ENCODE results near the gene PPHLN1. TPM values are rescaled to one million over a fixed set of nuclear protein-coding genes. Genes with fewer than 3 reads are reported as not detected.

The PPHLN1 gene
- total and polyA plus RNA-seq, 2 of the 8 experiments (the other 6 are each of a cell fraction or from before 2014, with no cell fraction given), result 34.3 to 71.6 TPM

DNA sequence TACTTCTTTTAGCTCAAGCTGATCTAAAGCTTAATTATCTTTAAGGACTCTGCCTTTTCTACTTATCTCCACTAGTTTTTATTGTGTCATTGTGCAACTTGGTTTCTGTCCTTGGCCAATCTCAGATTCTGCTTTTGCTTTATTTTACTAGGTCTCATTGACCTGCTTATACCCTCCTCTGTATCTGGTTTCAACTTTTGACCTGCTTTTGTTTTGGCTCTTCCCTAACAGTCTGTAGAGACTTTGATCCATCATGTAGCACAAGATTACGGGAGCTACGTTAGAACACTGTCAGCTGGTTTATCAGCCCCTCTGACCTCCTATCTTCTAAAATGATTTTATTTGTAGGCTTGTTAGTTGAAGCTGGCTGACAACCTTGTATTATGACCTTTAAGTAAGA lies 43.7 kb upstream of the PPHLN1 start:
- no peaks in the 10 kb centered on the region for H3K27me3 ChIP-seq (replicated peaks in 1 of 4; ENCODE audit: control insufficient read depth in 3 of 4, extremely low read depth in 1 of 4, insufficient read depth in 3 of 4, low read length in 3 of 4)
- ChIA-PET CTCF (ENCODE audit: partially characterized antibody) (interaction anchor here (0.9 kb wide), 2 partner anchors 9 to 25 kb away, joined by 3 read pairs; no protein-coding TSS in a partner anchor), POLR2A (ENCODE audit: partially characterized antibody) (no interaction called here)
- no peak overlapping the region for H3K56ac ChIP-seq (replicated peaks; ENCODE audit: insufficient read length, low read depth, low read length)
- H4K8ac ChIP-seq (ENCODE audit: extremely low read depth, insufficient read depth, low read length), result no peak overlapping the region
- no peak overlapping the region for H3K4ac ChIP-seq (replicated peaks; ENCODE audit: insufficient read length, low read depth, low read length)
- WGBS, 2 experiments (ENCODE audit: extremely low coverage in 1 of 2, insufficient coverage in 1 of 2, insufficient read length in 1 of 2, insufficient replicate concordance in 2 of 2, low coverage in 1 of 2, low lambda C conversion rate in 2 of 2, missing lambda C conversion rate in 1 of 2), result 95% methylated on average over 2 of the region's 2 CpGs; no CpG with 5 or more reads in 1 of the 2 experiments
- no peaks in the 10 kb centered on the region for H3K9me3 ChIP-seq (ENCODE audit: insufficient read depth in 2 of 2, low read depth in 1 of 2, low read length in 1 of 2)
- H2BK120ac ChIP-seq (replicated peaks; ENCODE audit: low read depth, low read length), result no peak overlapping the region
- no peak overlapping the region for H3K23ac ChIP-seq (ENCODE audit: insufficient read length)
- DNase-seq (ENCODE audit: low read depth in 1 of 2, low spot score in 2 of 2) (no peak), FAIRE-seq (peak; percentile 36)
- H3K27ac ChIP-seq (ENCODE audit: low read depth, low read length), result no peak overlapping the region
- no peak overlapping the region for H3K9ac ChIP-seq (replicated peaks in 1 of 4; ENCODE audit: extremely low read depth in 1 of 4, low read depth in 3 of 4, low read length in 3 of 4)
- H2AFZ ChIP-seq (ENCODE audit: low read length), result no peak overlapping the region
- H2AK5ac ChIP-seq (ENCODE audit: low read depth, low read length), result no peak overlapping the region
- no peaks in the 10 kb centered on the region for H4K20me1 ChIP-seq (replicated peaks in 1 of 2; ENCODE audit: control insufficient read depth in 1 of 2, insufficient read depth in 2 of 2, low read length in 2 of 2)
- H3K36me3 ChIP-seq (ENCODE audit: control insufficient read depth in 2 of 4, insufficient read depth in 4 of 4, low read length in 3 of 4), result no peaks in the 10 kb centered on the region
- H2BK12ac ChIP-seq (ENCODE audit: low read depth, low read length), result no peak overlapping the region
- H2BK5ac ChIP-seq (ENCODE audit: low read depth, low read length), result no peak overlapping the region
- no peaks in the 10 kb centered on the region for H3K4me1 ChIP-seq (replicated peaks in 1 of 4; ENCODE audit: control insufficient read depth in 3 of 4, insufficient read depth in 4 of 4, low read length in 3 of 4)
- no peaks in the 10 kb centered on the region for H3K23me2 ChIP-seq (ENCODE audit: low read depth, low read length)
- H3K4me3 ChIP-seq (ENCODE audit: extremely low read depth in 1 of 4, insufficient read depth in 2 of 4, low read depth in 3 of 4, low read length in 4 of 4), result no peak overlapping the region
- H3K4me2 ChIP-seq (ENCODE audit: insufficient read depth in 1 of 2, low read depth in 2 of 2, low read length in 2 of 2), result no peak overlapping the region
- H3K14ac ChIP-seq (ENCODE audit: insufficient read length), result no peak overlapping the region
- H3K18ac ChIP-seq (ENCODE audit: extremely low read depth, low read length), result no peak overlapping the region
- no peaks in the 10 kb centered on the region for H3K79me1 ChIP-seq (ENCODE audit: low read depth, low read length)
- H4K5ac ChIP-seq (ENCODE audit: insufficient read length, low read depth, low read length), result no peak overlapping the region
- no peak overlapping the region for H2BK15ac ChIP-seq (ENCODE audit: low read length)
- H3K79me2 ChIP-seq (ENCODE audit: control insufficient read depth in 1 of 2, insufficient read depth in 2 of 2, low read length in 2 of 2), result no peaks in the 10 kb centered on the region
- no peak overlapping the region for H2BK20ac ChIP-seq (ENCODE audit: low read length)
- H4K91ac ChIP-seq (replicated peaks; ENCODE audit: insufficient read length, low read length), result no peak overlapping the region
- TF ChIP-seq CHD1 (IDR thresholded peaks at IDR 0.05; ENCODE audit: low read depth, low read length) (no peak), POLR2AphosphoS5 (IDR thresholded peaks at IDR 0.05; ENCODE audit: low read depth, low read length) (no peak), CHD2 (IDR thresholded peaks at IDR 0.05; ENCODE audit: low read length) (no peak), SUZ12 (IDR thresholded peaks at IDR 0.05; ENCODE audit: low read length) (no peak), SIN3A (conservative IDR thresholded peaks at IDR 0.05 in 1 of 2, IDR thresholded peaks at IDR 0.05 in 1 of 2; ENCODE audit: low read depth in 1 of 2, low read length in 2 of 2) (no peak), EZH2 (IDR thresholded peaks at IDR 0.05; ENCODE audit: low read depth, low read length, severe bottlenecking) (no peak), RFX5 (IDR thresholded peaks at IDR 0.05; ENCODE audit: borderline replicate concordance, low read depth, low read length) (no peak), JUN (IDR thresholded peaks at IDR 0.05; ENCODE audit: low read depth, low read length) (no peak), SP1 (IDR thresholded peaks at IDR 0.05; ENCODE audit: low read depth, low read length) (no peak), SIRT6 (IDR thresholded peaks at IDR 0.05; ENCODE audit: low read length) (no peak), GABPA (IDR thresholded peaks at IDR 0.05; ENCODE audit: borderline replicate concordance, insufficient read depth, low read length) (no peak), SAP30 (IDR thresholded peaks at IDR 0.05; ENCODE audit: insufficient read depth, insufficient replicate concordance, low read length) (no peak), JUND (IDR thresholded peaks at IDR 0.05; ENCODE audit: low read length) (no peak)
- TF ChIP-seq, protein P1, sequence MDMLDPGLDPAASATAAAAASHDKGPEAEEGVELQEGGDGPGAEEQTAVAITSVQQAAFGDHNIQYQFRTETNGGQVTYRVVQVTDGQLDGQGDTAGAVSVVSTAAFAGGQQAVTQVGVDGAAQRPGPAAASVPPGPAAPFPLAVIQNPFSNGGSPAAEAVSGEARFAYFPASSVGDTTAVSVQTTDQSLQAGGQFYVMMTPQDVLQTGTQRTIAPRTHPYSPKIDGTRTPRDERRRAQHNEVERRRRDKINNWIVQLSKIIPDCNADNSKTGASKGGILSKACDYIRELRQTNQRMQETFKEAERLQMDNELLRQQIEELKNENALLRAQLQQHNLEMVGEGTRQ (IDR thresholded peaks at IDR 0.05; ENCODE audit: low read length), result no peak

Measured in H1 (cell line).